PC-9 (cell line): Measurements from ENCODE around the gene ZDHHC7. TPM values are rescaled to one million over a fixed set of nuclear protein-coding genes. Genes with fewer than 3 reads are reported as not detected.

Source experiments
- BruUV-seq: library from RNA; stranded (reverse); fragments of 400-500 nt; replicated peaks from 2 replicates; lab custom pipeline; 2021; lab: Mats Ljungman, UMichigan
- CTCF ChIA-PET: fragments of 300-600 bp; sonication (Branson Sonifier 250); formaldehyde crosslinking; loops from one replicate; lab custom pipeline; 2022; ENCODE audit warnings: antibody characterized with exemption; lab: Charles Lee
- POLR2A ChIA-PET: fragments of 300-600 bp; sonication (Branson Sonifier 250); formaldehyde crosslinking; loops from one replicate; lab custom pipeline; 2022; ENCODE audit warnings: antibody characterized with exemption; ENCODE audit not compliant: unreplicated experiment; lab: Charles Lee
- DNase-seq, 2 experiments: peaks; one replicate each; pipeline versions ENCODE4 v3.0.0 to v3.0.0-alpha.2; 2015 to 2022; ENCODE audit warnings: mixed read lengths in 1 of 2
- H2AFZ ChIP-seq: fragments of 200-600 bp; sonication (generic); 2 replicates; pipeline ENCODE4 v1.8.1; 2017; ENCODE audit warnings: antibody characterized with exemption
- H3F3A ChIP-seq: fragments of 200-600 bp; sonication (generic); 2 replicates; pipeline ENCODE4 v1.8.1; 2017; ENCODE audit warnings: antibody characterized with exemption, mild to moderate bottlenecking, low read depth; ENCODE audit not compliant: insufficient read depth
- H3K27ac ChIP-seq: fragments of 200-600 bp; sonication (generic); 2 replicates; pipeline ENCODE4 v1.6.1; 2016; ENCODE audit warnings: mixed run types
- H3K27me3 ChIP-seq: fragments of 200-600 bp; sonication (generic); 2 replicates; pipeline ENCODE4 v1.6.1; 2016; ENCODE audit warnings: low read depth, mixed run types; ENCODE audit not compliant: insufficient read depth
- H3K36me3 ChIP-seq: fragments of 200-600 bp; sonication (generic); 2 replicates; pipeline ENCODE4 v1.6.1; 2016; ENCODE audit warnings: low read depth, mixed run types
- H3K4me1 ChIP-seq: fragments of 200-600 bp; sonication (generic); replicated peaks from 2 replicates; pipeline ENCODE4 v1.6.1; 2016; ENCODE audit warnings: mixed run types; ENCODE audit not compliant: insufficient read depth
- H3K4me2 ChIP-seq: fragments of 200-600 bp; sonication (generic); 2 replicates; pipeline ENCODE4 v1.6.1; 2017; ENCODE audit warnings: mixed run types
- H3K4me3 ChIP-seq: fragments of 200-600 bp; sonication (generic); 2 replicates; pipeline ENCODE4 v1.6.1; 2016; ENCODE audit warnings: mixed run types
- H3K79me2 ChIP-seq: fragments of 200-600 bp; sonication (generic); 2 replicates; pipeline ENCODE4 v1.6.1; 2017; ENCODE audit warnings: low read depth, mixed run types
- H3K9me2 ChIP-seq: fragments of 200-600 bp; sonication (generic); 2 replicates; pipeline ENCODE4 v1.8.1; 2017; ENCODE audit warnings: mild to moderate bottlenecking; ENCODE audit not compliant: insufficient read depth
- H3K9me3 ChIP-seq: fragments of 200-600 bp; sonication (generic); 2 replicates; pipeline ENCODE4 v1.8.1; 2016; ENCODE audit warnings: low read depth; ENCODE audit not compliant: insufficient read depth
- H4K20me1 ChIP-seq: fragments of 200-600 bp; sonication (generic); 2 replicates; pipeline ENCODE4 v1.8.1; 2017; ENCODE audit not compliant: insufficient read depth
- CTCF ChIP-seq: fragments of 200-600 bp; sonication (generic); conservative IDR thresholded peaks from 2 replicates; pipeline ENCODE4 v1.6.1; 2017; ENCODE audit warnings: mixed run types, antibody characterized with exemption, mild to moderate bottlenecking, moderate library complexity
- EZH2 ChIP-seq: fragments of 200-600 bp; sonication (generic); IDR thresholded peaks from 2 replicates; pipeline ENCODE4 v1.8.0; 2017; ENCODE audit warnings: antibody characterized with exemption, low read depth
- intact Hi-C: fragments of 100-400 bp; cut with micrococcal nuclease; formaldehyde crosslinking; loops from one replicate; pipeline ENCODE4 v1.10.0; 2022; ENCODE audit not compliant: unreplicated experiment
- total RNA-seq: library from RNA; stranded (reverse); gene quantifications from 2 replicates; pipeline ENCODE4 v1.2.3, GENCODE V29; 2021

ZDHHC7 gene
- total RNA-seq, 1 experiment from 2014 or later = 79.3 TPM

GRCh38 chr16:85037050-85037410 is 25.7 kb upstream of the ZDHHC7 start:
- Histone ChIP-seq H3K36me3 (no peaks in the 10 kb centered on the region), H4K20me1 (no peaks in the 10 kb centered on the region), H3K9me3 (no peaks in the 10 kb centered on the region), H3K4me2 (peak overlapping the region; percentile 74), H3K4me3 (peak overlapping the region; percentile 35; the same call in 1 of the 2 replicates), H3K27ac (peak overlapping the region; percentile 77), H3K9me2 (no peaks in the 10 kb centered on the region), H3K4me1 (peaks cover 20% of the 10 kb centered on the region), H2AFZ (peak overlapping the region; percentile 73), H3K79me2 (no peaks in the 10 kb centered on the region), H3F3A (peaks cover 20% of the 10 kb centered on the region), H3K27me3 (no peaks in the 10 kb centered on the region)
- ChIA-PET POLR2A (interaction anchor here (0.7 kb wide), 2 partner anchors 126 to 916 kb away, joined by 3 read pairs; no protein-coding TSS in a partner anchor), CTCF (interaction anchor here (0.6 kb wide), 1 partner anchor 65 kb away, joined by 3 read pairs; no protein-coding TSS in a partner anchor)
- peak; percentile 77 to 92 for DNase-seq
- TF ChIP-seq EZH2 (no peak), CTCF (no peak)
- intact Hi-C loops = loop anchor here (2.0 kb wide), 1 partner anchor 42 kb away; no protein-coding TSS in a partner anchor
- no TSS peak for BruUV-seq

- Histone ChIP-seq H3F3A (peaks cover 20% of the 10 kb centered on the region), H3K4me1 (peaks cover 22% of the 10 kb centered on the region), H2AFZ (no peak overlapping the region), H3K4me2 (peak overlapping the region; percentile 74), H4K20me1 (no peaks in the 10 kb centered on the region), H3K27ac (peak overlapping the region; percentile 77), H3K4me3 (peak overlapping the region; percentile 35; the same call in 1 of the 2 replicates), H3K27me3 (no peaks in the 10 kb centered on the region), H3K36me3 (no peaks in the 10 kb centered on the region), H3K9me3 (no peaks in the 10 kb centered on the region), H3K9me2 (no peaks in the 10 kb centered on the region), H3K79me2 (no peaks in the 10 kb centered on the region)
- TF ChIP-seq EZH2 (no peak), CTCF (no peak)
- ChIA-PET CTCF (interaction anchor here (0.6 kb wide), 1 partner anchor 21 kb away, joined by 5 read pairs; no protein-coding TSS in a partner anchor), POLR2A (interaction anchor here (0.7 kb wide), 2 partner anchors 126 to 916 kb away, joined by 3 read pairs; no protein-coding TSS in a partner anchor)
- no TSS peak for BruUV-seq
- peak in 1 of 2 experiments; percentile 41 for DNase-seq
- intact Hi-C loops = loop anchor here (2.0 kb wide), 1 partner anchor 42 kb away; no protein-coding TSS in a partner anchor
Observed at GRCh38 chr16:85036236-85037049, 25.1 kb upstream of the ZDHHC7 start.

GRCh38 chr16:85034591-85035433 is 23.5 kb upstream of the ZDHHC7 start:
- Histone ChIP-seq H4K20me1 (no peaks in the 10 kb centered on the region), H3K27me3 (no peaks in the 10 kb centered on the region), H3K9me2 (no peaks in the 10 kb centered on the region), H3K4me1 (peaks cover 39% of the 10 kb centered on the region), H3K4me2 (no peak overlapping the region), H3K9me3 (no peaks in the 10 kb centered on the region), H3K4me3 (no peak overlapping the region), H3K36me3 (no peaks in the 10 kb centered on the region), H3F3A (peaks cover 36% of the 10 kb centered on the region), H3K27ac (no peak overlapping the region), H2AFZ (no peak overlapping the region), H3K79me2 (no peaks in the 10 kb centered on the region)
- ChIA-PET POLR2A (no interaction called here), CTCF (no interaction called here)
- DNase-seq = no peak
- intact Hi-C loops = no loop called here
- no TSS peak for BruUV-seq
- TF ChIP-seq EZH2 (no peak), CTCF (no peak)
